Measurements from ENCODE around the gene CYP17A1.
"Not testable (repeated sequence)": the region's sequence is repeated elsewhere in the genome, so short reads cannot be mapped to it uniquely, and the experiment has no call there.

CYP17A1 gene

DNA sequence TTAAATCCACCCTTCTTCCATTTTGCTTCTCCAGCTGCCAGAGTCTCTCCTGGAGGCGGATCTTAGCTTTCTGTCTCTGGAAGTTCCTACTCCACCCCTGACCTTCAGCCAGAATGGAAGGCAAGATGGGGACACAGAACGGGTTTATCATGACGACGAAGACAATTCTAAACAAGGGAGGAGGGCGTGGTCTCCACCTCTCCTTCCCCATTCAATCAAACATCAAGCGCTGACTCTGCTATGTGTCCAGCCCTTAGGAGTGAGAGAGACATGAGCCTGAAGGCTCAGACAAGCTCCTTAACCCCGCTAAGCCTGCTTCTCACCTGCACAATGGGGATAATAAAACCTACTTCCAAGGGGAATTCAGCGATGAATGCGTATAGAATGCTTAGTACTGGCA lies 3.1 kb downstream of the CYP17A1 start:
- DNase-seq: no peak

DNA sequence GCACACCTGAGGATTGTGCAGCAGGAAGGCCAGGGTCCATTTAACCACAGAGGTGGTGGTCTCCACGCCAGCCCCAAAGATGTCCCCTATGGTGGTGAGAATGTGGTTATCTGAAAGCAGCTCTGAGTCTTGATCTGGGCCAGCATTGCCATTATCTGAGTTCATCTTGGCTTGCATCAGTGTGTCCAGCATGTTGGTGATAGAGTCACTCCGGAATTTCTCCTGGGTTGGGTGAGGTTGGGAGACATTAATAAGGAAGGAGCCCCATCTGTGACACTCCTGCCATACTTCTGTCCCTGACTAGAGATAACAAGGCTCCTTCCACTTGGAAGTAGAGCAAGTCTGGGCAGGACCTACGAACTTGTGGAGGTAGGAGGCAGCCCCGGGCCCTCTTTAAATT lies 4.2 kb downstream of the CYP17A1 start:
- no peak for DNase-seq

DNA sequence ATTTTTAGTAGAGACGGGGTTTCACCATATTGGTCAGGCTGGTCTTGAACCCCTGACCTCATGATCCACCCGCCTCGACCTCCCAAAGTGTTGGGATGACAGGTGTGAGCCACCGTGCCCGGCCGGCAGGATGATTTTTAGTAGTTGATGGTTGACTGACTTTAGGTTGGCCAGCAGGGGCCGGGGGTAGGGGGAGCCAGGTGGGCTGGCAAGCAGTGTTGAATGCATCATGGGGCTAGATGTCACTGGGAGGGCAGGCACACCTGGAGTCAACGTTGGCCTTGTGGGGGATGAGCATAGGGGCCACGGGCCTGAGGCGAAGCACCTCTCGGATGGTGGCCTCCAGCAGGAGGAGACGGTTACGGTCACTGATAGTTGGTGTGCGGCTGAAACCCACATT lies 5.0 kb downstream of the CYP17A1 start:
- no peak for DNase-seq

DNA sequence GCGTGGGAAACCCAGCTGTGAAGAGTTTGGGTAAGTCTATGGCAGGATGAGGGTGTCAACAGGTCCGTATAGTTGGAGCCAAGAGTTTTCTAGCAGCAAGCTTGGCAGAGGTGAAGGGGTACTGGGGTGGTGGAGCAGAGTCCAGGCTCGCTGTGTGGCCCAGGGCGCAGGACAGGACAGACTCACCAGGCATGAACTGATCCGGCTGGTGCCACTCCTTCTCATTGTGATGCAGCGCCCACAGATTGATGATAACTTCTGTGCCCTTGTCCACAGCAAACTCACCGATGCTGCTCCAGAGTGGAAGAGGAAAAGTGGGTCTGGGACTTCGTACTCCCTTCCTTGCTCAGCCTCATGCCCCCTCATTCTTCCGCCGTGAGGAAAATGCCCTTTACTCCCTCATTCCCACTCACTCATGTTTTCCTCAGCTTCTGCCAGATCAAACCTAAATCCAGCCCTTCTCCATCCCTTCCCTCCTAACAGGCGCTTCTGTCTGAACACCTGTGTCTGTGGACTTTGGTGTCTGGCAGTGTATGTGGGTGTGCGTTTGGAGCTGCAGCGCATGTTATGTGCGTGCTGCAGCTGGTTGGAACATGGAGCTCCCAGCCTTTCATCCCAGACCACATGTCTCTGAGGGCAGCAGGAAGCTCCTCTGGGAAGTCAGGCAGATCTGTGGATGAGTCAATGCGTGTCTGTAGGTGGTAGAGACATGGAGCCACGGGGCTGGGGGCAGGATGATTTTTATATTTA lies 5.7 kb downstream of the CYP17A1 start:
- no peak for DNase-seq

DNA sequence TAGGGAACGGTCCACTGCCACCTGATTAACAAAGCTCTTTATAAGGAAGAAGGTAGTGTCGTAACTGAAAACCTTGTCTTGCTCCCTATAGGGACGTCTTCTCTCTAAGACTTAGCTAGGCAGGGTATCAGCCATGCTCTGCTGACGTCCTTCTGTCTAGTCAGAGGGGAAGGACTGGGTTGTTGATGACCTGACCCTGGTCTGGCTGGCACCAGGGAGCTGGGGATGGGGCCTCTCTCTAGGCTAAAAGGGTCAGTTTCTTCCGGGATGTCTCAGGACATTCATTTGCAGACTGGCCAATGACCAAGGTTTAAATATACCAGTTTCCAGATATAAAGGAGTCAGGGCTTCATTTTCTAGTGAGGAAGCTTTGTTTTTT lies 9.6 kb downstream of the CYP17A1 start:
- DNase-seq: no peak

DNA sequence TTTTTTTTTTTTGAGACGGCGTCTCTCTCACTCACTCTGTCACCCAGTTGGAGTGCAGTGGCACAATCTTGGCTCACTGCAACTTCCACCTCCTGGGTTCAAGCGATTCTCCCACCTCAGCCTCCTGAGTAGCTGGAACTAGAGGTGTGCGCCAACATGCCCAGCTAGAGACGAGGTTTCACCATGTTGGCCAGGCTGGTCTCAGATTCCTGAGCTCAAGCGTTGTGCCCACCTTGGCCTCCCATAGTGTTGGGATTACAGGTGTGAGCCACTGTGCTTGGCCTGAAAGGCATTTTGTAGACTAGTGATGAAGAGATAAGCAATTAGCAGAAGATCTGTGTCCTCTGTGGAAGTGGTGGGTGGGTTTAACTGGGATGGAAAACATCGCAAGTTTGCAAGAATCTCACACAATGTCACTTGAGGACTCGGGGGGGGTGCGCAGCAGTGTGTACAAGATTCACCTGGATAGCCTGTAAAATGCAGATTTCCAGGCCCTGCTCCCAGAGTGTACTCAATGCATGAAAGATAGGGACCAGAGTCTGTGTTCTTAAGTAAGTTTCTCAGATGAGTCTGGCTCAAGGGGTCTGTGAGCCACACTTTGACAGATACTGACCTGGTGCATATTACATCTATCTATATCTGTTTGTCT lies 10.9 kb downstream of the CYP17A1 start:
- no peak for DNase-seq

DNA sequence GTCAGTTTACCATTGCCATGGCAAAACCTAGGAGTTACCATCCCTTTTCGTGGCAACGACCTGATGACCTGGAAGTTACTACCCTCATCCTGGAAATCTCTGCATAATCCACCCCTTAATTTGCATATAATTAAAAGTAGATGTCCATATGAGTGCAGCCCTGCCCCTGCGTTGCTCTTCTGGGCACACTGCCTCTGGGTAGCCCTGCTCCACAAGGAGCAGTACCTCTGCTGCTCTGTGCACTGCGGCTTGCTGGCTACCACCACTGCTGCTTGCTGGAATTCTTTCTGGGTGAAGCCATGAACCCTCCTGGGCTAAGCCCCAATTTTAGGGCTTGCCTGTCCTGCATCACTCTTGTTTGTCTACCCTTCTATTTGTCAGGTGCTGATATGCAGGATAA lies 12.5 kb downstream of the CYP17A1 start:
- no peak for DNase-seq

DNA sequence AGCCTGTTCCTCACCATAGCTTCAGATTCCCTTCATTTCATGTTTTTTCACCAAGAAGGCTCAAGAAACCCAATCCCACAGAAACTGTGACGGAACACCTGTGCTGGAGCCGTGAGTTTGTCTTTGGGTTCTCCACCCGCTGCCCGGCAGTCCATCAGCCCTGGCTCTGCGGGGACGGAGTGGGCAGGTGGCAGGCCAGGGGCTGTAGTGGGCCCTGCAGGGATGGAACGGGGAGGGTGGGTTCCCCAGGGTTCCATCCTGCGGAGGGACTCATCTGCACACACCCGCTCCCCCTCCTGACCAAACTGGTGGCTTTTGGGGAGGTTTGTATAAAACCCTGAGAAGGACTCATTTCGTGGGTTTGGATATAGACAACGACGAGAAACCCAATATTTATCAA lies 15.0 kb downstream of the CYP17A1 start:
- no peak for DNase-seq

DNA sequence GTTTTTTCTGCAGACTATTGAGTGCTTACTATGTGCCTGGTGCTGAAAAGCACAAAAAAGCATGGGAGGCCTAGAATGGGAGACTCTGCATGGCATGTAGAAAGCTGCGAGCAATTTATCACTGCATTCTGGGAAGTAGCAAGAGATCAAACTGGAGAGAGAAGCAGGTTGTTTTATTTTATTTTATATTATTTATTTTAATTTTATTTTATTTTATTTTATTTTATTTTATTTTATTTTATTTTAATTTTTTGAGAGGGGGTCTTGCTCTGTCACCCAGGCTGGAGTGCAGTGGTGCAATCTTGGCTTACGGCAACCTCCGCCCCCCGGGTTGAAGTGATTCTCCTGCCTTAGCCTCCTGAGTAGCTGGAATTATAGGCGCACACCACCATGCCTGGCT lies 17.2 kb downstream of the CYP17A1 start:
- DNase-seq: not testable (repeated sequence)

DNA sequence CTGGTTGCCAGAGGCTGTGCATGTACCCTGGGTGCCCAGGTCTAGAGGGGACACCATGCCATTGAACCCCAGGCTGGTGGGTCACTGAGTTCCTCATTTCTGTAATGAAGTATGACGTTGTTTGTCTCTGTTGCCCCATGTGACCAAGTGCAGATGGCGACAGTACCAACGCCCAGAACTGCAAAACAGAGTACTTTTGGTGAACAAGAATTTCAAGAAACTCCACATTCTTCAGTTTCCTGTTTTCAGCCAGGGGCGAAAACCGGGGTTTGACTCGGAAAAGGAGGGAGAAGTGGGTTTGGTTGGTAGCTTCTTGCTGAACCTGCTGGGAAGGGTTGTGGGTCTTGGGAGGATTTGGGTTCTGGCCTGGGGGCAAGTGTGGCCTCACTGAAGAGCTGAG lies 18.2 kb downstream of the CYP17A1 start:
- no peak for DNase-seq

DNA sequence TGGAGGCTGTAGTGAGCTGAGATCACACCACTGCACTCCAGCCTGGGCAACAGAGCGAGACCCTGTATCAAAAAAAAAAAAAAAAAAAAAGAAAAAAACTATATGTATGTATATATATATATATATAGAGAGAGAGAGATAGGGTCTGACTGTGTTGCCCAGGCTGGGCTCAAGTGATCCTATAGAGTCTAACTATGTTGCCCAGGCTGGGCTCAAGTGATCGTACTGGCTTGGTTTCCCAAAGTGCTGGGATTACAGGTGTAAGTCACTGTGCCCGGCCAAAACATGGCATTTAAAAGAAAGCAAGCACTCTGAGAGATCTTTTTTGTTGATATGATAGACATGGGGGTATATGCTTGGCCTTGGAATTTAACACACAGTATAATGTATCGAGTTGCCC lies 20.0 kb downstream of the CYP17A1 start:
- DNase-seq: no peak

DNA sequence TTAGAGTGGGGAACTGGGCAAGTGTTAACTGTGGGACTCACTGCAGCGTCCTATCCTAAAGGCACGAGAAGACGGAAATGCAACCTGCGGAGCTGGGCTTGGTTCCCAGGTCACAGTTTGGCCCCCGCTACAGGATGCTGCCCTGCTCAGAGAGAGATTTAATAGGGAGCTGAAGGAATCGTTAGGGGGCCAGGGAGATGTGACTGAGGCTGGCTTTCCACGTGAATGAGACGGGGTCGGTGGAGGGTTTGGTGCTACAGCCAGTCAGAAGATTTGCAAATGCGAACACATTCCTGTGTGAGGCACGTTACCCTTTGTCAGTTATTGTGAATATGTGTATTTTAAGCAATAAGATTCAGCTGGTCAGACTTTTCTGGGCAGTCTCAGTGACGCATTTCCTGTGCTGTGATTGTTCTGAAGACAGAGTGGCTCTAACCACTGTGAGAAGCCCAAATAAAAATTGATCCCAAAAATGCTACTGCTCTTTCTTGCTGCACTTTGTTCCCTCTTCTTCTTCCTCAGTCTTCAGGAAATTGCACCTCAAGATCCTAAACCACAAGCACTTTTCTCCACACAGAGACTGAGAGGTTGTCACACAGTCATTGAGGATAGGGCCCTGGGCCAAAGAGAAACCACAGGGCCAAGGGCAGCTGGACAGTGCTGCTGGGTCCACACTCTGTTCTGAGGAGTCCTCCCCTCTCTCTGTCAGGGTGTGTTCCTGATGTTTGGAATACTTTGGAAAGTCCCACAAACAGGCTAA lies 21.2 kb downstream of the CYP17A1 start:
- DNase-seq: no peak

DNA sequence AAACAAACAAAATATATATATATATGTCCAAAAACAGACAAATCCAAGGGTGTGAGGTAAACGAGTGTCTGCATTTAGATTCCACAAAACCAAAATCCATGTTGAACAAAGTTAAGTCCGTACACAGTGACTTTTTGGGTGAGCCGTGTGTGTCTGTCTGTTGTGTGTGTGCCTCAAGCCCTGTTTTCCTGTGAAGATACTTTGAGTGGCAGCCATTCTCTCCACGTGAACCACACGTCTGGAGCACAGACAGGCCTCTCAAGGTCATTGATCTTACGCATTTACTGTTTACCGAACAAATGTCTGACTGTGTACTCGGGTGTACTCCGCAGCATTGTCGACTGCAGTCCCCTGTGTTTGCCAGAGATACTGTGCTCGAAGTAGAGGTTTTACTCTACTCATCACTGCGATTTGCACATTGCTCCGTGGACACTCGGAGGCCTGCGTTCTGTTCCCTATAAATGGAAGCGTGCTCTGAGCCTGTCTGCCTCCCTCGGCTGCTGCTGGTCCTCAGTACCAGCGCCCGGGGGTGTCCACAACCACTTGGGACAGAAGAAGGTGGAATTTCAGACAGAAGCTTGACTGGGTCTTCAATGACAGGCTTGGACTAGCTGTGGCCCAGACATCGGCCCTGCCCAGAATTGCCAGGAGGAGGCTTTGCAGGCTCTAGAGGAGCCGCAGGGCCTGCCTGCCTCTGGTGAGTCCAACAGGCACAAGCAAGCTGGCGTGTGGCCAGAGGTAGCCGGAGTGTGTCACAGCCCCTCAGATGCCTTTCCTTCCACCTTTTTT lies 22.1 kb downstream of the CYP17A1 start:
- DNase-seq: no peak

DNA sequence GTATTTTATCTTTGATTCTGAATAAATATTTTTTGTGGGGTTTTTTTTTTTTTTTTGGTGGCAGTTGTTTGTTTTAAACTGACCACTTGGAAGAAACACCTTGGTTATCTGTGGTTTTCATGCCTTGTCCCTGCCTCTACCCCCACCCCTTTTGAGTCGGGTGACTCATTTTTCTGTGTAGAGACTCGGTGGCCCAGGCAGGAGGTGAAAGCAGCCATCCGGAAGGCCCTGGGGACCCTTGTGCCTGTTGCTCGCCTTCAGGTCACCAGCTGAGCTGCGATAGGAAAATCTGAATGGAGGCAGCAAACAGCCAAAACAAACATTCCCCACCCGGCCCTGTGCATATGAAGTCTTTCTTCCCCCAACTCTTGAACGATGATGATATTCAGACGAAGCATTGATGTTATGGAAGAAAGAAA lies 22.8 kb downstream of the CYP17A1 start:
- DNase-seq: no peak

DNA sequence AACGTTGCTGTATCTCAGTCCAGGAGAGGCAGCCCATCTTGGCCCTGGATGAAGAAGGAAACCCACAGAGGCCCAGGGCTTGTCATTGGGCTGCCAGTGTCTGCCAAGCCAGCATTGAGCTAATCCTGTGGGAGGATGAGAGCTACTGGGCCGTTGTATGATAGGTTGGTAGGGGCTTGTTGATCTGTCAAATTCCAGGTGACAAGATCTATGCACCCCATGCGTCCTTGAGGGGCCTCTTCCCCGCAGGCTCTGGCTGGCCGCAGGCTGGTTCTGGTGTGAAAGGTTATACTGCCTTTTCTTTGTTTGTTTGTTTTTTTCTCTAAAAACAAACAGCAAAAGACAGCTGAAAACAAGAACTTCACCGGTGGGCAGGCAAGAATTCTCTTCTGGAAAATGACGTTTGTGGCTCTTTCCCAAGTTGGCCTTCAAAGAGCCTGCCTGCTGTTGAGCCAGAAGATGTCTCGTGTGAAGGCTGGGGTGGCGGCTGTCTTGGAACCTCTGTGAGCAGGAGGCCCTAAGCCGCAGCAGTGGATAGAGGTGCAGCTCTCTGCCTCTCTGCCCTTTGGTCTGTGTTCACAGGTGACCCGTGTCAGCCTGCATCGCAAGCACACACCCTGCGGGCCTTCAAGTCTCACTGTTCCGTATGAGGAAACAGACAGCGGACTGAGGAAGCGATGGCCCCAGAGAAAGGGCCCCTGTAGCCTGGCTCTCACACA lies 23.3 kb downstream of the CYP17A1 start:
- DNase-seq: no peak

DNA sequence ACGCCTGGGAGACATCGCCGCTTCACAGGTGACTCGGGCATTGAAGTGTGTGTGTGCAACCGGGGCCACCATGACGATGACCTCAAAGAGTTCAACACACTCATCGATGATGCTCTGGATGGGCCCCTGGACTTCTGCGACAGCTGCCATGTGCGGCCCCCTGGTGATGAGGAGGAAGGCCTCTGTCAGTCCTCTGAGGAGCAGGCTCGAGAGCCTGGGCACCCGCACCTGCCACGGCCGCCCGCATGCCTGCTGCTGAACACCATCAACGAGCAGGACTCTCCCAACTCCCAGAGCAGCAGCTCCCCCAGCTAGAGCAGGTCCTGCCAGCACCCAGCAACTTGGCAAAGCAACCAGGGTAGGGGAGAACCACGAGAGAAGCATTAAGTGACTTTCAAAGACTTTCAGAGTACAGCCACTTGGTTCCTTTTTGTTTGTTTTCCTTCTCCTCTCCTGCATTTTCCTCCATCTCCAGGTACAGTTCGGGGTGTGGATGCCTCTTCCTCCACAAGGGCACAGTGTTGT lies 24.1 kb downstream of the CYP17A1 start:
- no peak for DNase-seq

DNA sequence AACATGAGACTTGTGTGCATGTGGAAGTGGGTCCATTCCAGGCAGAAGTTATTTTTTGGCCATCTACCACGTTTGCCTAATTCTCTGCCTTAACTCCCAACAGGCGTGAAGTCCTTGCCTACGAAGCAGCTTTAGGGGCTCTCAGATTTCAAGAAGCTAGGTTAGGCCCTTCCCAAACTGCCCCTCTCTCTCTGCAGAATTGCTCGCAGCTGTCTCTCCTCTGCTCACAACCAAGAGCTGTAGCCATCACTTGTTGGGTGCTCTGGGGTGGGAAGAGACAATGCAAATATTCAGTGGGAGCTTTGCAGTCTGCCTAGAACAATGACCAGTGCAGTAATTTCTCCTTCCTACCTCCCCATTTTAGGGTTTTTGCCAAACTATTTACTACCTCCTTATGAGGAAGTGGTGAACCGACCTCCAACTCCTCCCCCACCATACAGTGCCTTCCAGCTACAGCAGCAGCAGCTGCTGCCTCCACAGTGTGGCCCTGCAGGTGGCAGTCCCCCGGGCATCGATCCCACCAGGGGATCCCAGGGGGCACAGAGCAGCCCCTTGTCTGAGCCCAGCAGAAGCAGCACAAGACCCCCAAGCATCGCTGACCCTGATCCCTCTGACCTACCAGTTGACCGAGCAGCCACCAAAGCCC lies 24.9 kb downstream of the CYP17A1 start:
- DNase-seq: no peak

DNA sequence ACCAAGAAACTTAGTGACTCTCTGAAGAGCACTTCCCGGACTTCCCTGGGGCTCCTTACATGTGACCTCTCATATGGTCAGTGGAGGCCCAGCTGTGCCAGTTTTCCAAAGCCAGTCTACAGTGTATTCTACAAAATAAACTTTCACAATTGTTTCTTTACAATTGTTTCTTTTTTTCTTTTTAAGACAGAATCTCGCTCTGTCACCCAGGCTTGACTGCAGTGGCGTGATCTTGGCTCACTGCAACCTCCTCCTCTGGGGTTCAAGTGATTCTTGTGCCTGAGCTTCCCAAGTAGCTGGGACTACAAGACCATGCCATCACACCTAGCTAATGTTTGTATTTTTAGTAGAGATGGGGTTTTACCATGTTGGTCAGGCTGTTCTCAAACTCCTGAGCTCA lies 25.9 kb downstream of the CYP17A1 start:
- no peak for DNase-seq

DNA sequence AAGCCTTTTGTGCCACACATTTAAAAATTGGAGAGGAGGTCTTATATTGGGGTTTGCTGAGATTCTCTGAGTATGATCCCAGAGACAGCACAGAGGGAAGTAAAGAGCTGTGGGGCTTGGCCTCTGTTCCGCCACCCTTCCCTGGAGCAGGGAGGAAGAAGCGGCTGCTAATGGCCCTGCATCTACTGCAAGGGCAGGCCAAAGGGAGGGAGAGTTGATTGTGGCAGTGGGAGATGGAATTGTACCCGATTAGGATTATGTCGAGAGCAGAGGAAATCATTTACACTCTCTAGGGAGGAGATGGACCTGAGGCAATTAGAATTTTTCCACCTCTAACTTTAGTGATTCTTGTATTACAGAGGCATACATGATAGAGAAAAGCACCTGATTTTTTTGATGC lies 28.8 kb downstream of the CYP17A1 start:
- no peak for DNase-seq

DNA sequence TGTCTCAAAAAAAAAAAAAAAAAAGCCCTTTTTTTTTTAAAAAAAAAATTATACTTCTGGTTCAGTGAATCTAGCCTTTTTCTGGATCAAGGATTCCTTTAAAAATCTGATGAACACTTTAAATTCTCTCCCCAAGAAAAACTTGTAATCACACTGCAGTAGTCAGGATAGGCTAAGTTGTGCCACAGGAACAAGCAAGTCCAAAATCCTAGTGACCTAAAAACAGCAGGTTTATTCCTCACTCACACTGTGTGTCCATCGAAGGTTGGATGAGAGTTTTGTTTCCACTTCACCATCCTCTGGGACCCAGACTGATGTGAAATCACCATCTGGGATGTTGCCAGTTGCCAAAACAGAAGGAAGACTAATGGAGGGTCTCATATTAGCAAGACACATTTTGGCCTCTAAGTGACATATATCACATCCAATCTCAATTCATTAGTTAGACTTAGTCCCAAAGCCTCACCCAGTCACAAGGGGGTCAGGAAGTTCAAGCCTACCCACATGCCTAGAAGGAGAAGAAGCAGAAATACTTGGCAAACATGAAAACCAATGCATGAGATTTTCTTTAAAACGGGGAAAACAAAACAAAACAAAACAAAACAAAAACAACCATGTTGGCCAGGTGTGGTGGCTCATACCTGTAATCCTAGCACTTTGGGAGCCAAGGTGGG lies 32.7 kb downstream of the CYP17A1 start:
- DNase-seq: no peak

DNA sequence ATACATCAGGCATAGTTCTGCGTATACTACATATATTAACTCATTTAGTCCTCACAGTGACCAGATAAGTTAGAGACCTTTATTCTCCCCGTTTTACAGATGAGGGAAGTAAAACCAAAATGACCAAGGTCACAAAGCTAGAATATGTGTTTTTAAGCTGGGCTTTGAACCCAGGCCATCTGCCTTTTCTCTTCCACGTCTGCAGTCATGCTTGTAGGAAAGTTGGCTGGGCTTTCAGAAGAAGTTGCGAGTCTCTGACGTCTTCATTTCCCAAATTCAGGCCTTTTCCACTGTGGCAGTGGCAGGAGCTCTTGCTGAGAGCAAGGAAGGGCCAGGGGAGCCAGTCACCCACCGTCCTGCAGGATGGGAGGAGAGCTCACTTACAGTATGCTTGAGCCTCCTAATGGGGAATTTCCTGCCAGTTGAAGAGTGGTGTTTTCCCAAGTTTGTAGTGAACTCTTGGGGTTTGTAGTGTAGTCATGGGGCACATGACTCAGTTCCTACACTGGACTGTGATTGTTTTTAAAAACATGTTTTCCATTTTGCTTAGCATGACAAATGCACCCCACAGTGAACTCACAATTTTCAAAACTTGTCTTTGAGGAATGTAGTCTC lies 34.2 kb downstream of the CYP17A1 start:
- no peak for DNase-seq

Measured in T1000 (cell line).